T47D (cell line): ENCODE results near the gene EPHA7.

Experiments
- DNase-seq, 2 experiments: peaks; one replicate each; pipeline versions ENCODE4 v3.0.0 to v3.0.0-alpha.2; 2011 to 2012; ENCODE audit warnings: low read depth in 1 of 2, low spot score in 1 of 2
- JUND ChIP-seq: IDR thresholded peaks from 2 replicates; pipeline ENCODE4 v1.6.1; 2012; ENCODE audit warnings: low read depth
- in situ Hi-C: cut with HindIII; loops from 2 replicates; pipeline ENCODE4 v1.10.0; 2016; ENCODE audit warnings: low sequenced_read_pairs, low pct_unique_long_range_greater_than_20kb

The EPHA7 gene

DNA sequence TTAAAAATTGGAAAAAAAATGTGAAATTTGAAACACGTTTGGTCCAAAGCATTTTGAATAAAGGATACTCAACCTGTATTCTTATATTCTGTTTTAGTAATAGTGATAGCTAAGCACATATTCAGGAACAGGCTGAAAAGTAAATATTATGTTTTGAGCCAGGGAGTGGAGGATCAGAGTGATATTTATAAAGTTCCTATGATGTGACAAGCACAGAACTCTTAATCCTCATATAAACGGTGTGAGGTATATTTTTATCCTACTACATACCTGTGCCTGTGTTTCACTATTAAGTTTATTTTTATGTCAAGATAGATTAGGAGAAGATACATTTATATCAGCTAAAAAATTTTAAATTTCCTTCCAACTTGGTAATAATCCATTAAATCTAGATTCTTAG is 225.5 kb downstream of the EPHA7 start:
- no peak for DNase-seq
- no peak for TF ChIP-seq JUND
- in situ Hi-C loops: no loop called here
